GM18873 (cell line): ENCODE results near the gene JAK2.
"Not testable (repeated sequence)": the region's sequence is repeated elsewhere in the genome, so short reads cannot be mapped to it uniquely, and the experiment has no call there.

Source experiments
- ATAC-seq: cut with Tn5 transposase; IDR thresholded peaks from one replicate; pipeline ENCODE4 v1.9.1; 2021; ENCODE audit warnings: mild to moderate bottlenecking, moderate library complexity, moderate number of reproducible peaks; ENCODE audit not compliant: unreplicated experiment, low FRiP score

JAK2 gene

DNA sequence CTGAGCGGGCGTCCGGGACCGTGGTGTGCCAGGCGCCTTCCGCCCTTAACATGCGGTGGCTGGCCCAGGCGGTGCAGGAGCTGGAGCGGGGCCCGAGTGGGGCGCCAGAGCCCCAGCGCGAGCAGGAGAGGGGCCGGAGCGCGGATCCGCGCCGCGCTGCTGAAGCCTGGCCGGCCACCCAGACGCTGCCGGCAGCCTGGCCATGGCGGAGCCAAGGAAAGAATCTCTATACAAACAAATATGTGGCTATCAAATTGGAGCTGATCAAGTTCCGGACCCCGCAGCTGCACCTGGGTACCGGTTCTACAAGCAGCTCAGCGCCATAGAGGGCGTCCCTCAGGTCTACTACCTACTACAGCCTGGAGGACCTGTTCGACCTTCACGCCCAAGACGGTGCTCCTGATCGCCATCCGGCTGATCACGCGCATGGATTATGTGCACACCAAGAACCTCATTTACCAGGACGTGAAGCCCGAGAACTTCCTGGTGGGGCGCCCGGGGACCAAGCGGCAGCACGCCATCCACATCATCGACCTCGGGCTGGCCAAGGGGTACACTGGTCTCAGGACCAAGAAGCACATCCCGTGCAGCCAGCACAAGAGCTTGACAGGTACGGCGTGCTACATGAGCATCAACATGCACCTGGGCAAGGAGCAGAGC is 55.8 kb downstream of the JAK2 start:
- ATAC-seq, result no peak

DNA sequence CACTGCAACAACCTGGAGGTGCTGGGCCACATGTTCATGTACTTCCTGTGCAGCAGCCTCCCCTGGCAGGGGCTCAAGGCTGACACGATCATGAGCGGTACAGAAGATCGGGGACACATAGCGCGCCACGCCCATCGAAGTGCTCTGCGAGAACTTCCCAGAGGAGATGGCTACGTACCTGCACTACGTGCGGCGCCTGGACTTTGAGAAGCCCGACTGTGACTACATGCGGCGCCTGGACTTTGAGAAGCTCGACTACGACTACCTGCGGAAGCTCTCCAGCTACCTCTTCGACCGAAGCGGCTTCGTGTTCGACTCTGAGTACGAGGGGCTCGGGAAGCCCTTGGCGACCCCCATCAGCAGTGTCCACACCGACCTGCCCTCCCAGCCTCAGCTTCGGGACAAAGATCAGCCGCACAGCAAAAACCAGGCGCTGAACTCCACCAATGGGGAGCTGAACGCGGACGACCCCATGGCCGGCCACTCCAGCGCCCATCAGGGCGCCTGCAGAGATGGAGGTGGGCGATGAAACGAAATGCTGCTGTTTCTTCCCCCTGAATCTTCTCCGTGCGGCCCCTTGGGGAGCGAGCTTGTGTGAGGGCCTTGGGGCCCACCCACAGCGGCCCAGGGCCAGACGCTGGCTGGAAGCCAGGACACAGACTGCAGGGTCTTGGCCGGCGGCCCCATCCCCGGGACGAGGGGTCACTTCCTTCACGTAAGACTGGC is 56.5 kb downstream of the JAK2 start:
- no peak for ATAC-seq

DNA sequence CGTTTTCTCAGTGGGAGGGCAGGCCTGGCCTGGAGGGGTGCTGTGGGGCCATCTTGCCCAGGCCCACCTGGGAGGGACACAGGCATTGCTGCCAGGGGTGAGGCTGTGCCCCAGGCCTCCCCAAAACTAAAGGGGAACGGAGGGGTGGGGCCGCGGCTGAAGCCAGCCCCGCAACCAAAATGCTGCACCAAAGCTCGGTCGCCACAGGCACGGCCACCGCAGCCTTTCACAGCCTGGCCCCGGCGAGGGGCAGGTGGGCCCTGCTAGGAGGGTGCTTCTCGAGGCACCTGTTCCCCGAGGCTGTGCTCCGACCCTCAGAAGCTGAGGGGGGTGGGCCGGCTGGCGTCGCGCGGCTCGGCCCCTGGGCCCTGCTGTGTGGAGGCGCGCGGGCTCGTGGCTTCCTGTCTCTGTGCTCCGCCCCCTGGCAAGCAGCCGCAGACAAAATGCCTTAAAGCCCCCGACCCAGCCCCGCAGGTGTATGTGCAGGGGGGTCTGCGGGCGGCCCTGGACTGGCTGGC is 57.6 kb downstream of the JAK2 start:
- no peak for ATAC-seq

DNA sequence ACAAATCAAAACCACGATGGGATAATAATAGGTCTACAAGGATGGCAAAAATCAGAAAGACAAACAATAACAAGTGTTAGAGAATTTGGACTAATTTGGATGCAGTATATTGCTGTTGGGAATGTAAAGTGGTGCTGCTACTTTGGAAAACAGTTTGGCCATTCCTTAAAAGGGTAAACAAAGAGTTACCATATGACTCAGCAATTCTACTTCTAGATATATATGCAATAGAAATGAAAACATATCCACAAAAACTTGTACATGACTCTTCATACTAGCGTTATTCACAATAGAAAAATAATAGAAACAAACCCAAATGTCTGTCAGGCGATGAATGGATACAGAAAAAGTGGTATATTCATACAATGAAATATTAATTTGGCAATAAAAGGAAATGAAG is 58.3 kb downstream of the JAK2 start:
- no peak for ATAC-seq

DNA sequence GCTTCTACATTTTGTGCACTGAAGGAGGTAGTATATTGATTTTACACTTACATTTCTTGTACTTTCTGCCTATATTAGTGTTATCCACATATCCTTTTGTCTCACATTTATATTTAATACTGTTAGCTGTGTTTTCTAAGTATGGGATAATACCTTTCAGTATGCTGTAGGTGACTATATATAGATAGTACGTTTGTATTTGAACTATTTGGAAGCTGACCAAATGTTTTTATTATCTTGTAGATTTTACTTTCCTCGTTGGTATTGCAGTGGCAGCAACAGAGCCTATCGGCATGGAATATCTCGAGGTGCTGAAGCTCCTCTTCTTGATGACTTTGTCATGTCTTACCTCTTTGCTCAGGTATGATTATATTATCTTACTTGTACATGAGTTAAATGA is 59.1 kb downstream of the JAK2 start:
- ATAC-seq, result no peak

DNA sequence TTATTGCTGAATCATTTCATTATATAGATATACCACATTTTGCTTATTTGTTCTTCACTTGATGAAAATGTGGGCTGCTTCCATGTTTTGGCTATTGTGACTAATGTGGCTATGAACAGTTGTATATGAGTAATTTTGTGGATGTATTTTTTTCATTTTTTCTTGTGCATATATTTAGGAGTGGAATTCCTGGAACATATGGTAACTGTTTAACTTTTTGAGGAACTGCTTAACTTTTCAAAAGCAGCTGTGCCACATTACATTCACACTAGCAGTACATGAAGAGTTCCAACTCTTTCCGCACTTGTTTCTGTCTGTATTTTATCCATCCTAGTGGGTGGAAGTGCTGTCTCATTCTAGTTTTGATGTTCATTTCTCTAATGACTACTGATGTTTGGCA is 67.8 kb downstream of the JAK2 start:
- no peak for ATAC-seq

DNA sequence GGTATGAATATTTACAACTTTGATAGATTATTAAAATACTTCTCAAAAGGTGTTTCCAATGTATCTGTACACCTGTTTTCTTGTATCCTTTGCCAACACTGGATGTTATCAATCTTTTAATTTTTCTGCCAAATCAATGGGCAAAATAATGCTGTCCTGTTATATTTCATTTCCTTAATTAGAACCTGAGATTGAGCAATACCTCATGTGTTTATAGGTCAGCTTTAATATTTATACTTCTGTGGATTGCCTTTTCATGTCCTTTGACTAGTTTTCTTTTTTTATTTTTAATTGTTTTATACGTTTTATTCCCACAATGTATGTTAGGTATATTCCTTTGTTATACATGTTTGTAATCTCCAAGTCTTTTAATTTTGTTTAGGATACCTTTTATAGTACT is 77.6 kb downstream of the JAK2 start:
- ATAC-seq, result no peak

DNA sequence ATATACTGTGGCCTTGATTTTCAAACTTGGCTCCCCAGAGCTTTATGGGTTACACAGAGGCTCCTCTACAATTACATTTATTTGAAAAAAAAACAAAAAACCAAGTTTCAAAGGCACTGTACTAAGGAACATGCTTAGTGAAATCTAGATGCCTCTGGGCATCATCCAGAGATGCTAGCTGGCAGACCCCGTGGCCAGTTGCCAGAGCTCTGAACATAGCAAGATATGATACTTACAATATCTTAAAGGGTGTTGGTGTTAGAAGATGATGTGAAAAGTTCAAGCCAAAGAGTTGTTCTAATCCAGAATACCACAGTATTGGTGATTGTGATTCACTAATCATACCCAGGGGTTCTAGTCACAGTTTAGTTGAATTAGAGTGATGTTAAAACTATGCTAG is 87.8 kb downstream of the JAK2 start:
- ATAC-seq, result no peak

DNA sequence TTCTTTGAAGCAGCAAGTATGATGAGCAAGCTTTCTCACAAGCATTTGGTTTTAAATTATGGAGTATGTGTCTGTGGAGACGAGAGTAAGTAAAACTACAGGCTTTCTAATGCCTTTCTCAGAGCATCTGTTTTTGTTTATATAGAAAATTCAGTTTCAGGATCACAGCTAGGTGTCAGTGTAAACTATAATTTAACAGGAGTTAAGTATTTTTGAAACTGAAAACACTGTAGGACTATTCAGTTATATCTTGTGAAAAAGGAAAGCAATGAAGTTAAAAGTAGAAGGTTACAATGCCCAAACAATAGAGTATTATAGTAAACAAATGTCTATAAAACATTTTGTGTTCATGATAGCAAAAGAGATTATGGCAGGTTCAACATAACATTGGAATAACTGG is 88.6 kb downstream of the JAK2 start:
- no peak for ATAC-seq

DNA sequence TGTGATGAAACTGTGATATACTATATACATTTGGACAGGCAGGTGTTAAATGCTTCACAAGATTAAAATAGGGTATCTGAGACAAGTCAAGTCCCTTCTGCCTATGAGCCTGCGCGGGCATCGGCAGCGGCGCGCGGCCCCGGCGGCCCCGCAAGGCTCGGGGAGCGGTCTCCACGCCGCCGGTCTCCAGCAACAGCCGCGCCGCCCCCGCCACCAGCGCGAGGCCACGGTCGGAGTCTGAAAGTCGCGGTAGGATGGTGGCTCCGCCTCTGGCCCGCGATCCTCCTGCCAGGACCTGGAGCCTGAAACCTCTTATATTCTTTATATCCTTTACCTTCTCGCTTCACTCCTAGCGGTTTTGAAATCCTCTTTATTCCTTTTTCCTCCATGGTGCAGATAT is 100.9 kb downstream of the JAK2 start:
- no peak for ATAC-seq

DNA sequence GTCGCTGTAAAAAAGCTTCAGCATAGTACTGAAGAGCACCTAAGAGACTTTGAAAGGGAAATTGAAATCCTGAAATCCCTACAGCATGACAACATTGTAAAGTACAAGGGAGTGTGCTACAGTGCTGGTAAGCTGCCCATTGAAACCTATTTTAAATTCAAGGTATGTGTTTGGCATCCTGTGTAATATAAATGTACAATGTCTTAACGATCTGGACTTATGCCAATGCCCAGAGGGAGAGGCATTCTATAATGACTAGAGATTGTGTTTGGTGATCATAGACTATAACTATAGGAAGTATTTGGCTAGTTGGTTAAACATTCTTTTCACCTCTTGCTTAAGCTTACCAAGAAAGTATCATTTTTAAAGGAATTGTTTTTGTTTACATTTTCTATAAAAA is 104.7 kb downstream of the JAK2 start:
- no peak for ATAC-seq

DNA sequence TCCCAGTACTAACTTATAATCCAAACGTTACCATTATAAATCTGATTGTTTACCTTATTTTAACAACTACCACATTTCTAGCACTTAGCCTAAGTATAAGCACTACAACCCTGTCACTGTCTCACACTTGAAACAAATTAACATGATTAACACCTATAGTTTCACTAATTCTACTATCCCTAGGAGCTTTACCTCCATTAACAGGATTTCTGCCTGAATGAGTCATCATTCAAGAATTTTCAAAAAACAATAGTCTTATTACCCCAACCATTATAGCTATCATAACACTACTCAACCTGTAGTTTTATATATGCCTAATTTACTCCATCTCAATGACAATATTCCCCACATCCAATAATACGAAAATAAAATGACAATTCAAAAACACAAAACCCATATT is 110.7 kb downstream of the JAK2 start:
- no peak for ATAC-seq

DNA sequence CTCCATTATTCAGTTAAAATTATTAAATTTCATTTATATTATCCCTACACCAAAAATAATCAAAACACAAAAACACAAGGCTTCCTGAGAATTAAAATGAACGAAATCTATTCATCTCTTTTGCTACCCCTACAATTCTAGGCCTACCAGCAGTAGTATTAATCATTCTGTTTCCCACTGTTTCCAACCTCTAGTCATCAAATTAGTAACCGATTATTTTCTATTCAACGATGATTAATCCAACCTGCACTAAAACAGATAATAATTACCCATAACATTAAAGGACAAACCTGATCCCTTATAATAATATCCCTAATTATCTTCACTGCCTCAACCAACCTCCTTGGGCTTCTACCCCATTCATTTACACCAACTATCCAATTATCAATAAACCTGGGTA is 114.4 kb downstream of the JAK2 start:
- ATAC-seq, result no peak

DNA sequence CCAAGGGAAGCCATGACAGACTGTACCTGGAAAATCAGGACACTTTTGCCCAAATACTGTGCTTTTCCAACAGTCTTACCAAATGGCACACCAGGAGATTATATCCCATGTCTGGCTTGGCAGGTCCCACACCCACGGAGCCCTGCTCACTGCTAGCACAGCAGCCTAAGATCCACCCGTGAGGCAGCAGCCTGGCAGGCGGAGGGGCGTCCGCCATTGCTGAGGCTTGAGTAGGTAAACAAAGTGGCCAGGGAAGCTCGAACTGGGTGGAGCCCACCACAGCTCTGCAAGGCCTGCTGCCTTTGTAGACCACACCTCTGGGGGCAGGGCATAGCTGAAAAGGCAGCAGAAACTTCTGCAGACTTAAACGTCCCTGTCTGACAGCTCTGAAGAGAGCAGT is 116.1 kb downstream of the JAK2 start:
- ATAC-seq, result not testable (repeated sequence)

DNA sequence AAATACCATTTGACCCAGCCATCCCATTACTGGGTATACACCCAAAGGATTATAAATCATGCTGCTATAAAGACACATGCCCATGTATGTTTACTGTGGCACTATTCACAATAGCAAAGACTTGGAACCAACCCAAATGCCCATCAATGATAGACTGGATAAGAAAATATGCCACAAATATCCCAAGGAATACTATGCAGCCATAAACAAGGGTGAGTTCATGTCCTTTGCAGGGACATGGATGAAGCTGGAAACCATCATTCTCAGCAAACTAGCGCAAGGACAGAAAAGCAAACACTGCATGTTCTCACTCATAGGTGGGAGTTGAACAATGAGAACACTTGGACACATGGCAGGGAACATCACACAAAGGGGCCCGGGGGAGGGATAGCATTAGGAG is 121.4 kb downstream of the JAK2 start:
- ATAC-seq, result not testable (repeated sequence)

DNA sequence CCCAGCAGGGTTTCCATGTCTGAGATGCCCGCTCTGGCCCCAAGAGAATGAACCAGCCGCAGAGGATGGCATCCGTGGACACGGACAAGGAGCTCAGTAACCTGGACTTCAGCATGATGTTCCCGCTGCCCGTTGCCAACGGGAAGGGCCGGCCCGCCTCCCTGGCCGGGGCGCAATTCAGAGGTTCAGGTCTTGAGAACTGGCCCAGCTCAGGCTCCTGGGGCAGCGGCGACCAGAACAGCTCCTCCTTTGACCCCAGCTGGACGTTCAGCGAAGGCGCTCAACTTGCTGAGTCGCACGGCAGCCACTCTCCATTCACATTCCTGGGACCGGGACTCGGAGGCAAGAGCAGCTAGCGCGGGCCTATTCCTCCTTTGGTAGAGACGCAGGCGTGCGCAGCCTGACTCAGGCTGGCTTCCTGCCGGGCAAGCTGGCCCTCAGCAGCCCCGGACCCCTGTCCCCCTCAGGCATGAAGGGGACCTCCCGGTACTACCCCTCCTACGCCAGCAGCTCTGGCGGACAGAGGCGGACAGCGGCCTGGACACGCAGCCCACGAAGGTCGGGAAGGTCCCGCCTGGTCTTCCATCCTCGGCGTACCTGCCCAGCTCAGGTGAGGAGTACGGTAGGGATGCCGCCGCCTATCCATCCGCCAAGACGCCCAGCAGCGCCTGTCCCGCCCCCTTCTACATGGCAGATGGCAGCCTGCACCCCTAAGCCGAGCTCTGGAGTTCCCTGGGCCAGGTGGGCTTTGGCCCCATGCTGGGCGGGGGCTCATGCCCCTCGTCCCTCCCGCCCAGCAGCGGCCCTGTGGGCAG is 126.0 kb downstream of the JAK2 start:
- no peak for ATAC-seq

DNA sequence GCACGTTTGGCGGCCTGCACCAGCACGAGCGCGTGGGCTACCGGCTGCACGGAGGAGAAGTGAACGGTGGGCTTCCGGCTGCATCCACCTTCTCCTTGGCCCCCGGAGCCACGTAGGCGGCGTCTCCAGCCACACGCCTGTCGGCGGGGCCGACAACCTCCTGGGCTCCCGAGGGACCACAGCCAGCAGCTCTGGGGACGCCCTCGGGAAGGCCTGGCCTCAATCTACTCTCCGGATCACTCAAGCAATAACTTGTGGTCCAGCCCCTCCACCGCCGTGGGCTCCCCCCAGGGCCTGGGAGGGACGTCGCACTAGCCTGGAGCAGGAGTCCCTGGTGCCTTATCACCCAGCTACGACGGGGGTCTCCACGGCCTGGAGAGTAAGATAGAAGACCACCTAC is 126.6 kb downstream of the JAK2 start:
- ATAC-seq, result no peak

DNA sequence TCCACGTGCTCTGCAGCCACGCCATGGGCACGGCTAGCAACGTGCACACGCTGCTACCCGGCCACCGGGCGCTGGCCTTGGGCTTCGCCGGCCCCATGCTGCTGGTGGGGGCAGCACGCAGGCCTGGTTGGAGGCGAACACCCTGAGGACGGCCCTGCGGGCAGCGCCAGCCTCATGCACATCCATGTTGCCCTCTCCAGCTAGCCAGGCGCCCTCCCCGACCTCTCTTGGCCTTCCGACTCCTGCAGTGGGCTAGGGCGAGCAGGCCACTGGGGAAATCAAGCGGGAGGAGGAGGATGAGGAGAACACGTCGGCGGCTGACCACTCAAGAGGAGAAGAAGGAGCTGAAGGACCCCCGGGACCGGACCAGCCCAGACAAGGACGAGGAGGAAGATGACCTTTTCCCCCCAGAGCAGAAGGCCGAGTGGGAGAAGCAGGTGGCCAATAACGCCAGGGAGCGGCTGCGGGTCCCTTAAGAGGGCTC is 127.1 kb downstream of the JAK2 start:
- ATAC-seq, result no peak

DNA sequence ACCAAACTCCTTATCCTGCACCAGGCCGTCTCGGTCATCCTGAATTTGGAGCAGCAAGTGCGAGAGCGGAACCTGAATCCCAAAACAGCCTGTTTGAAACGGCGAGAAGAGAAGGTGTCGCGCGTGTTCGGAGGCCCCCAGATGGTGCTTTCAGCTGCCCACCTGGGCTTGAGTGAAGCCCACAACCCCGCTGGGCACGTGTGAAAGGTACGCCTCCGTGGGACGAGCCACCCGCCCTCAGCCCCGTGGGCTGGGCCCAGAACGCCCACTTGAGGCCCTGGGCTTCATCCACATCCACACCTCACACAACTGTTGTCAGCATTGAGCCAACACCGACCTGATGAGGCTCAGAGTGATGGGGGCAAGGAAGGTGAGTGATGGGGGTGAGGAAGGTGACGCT is 127.6 kb downstream of the JAK2 start:
- no peak for ATAC-seq

DNA sequence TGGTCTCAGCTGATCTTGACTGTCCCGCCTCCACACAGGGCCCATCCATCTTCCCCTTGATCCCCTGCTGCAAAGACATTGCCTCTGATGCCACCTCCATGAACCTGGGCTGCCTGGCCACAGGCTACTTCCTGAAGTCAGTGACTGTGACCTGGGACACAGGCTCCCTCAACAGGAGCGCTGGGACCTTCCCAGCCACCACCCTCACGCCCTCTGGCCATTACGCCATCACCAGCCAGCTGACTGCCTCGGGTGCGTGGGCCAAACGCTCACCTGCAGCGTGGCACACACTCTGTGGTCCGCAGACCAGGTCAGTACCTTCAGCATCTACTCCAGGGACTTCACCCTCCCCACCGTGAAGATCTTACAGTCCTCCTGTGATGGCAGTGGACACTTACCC is 128.5 kb downstream of the JAK2 start:
- no peak for ATAC-seq
